ENCODE results near the gene CASQ1. TPM values are rescaled to one million over a fixed set of nuclear protein-coding genes. Genes with fewer than 3 reads are reported as not detected.

CASQ1 gene
- total and polyA plus RNA-seq, 2 of the 13 experiments (the other 11 are each of a cell fraction or from before 2014, with no cell fraction given): 0.09 to 0.20 TPM

DNA sequence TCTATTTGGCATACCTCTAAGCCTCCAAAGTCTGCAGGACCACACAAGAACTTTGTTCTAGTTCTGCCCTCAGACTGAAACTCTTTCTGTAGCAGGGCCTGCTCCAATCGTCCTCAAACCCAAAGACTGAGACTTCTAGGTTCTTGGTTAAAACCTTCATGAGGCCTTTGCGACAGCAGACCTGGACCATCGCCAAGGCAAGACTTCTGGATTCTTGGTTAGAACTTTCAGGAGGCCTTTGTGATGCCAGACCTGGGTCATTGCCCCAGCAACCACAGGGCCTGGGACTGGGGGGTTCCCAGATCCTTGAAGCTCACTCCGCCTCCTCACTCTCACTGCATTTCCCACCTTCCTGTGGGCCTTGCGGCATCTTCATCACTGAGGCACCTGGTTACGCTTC is 39.1 kb upstream of the CASQ1 start, which contains the start of gene ATP1A4:
TSS of gene ATP1A4 (plus strand) at position 301 of the 400 bp plus-strand sequence. CDS start 438 bp downstream, outside the sequence.
- Histone ChIP-seq H4K20me1 (ENCODE audit: insufficient read depth, low read length) (no peaks in the 10 kb centered on the region), H2AFZ (ENCODE audit: low read length) (no peak within 1 kb of the TSS), H3K9me3 (ENCODE audit: low read length) (no peaks in the 10 kb centered on the region), H3K27me3 (ENCODE audit: control insufficient read depth in 1 of 2, insufficient read depth in 2 of 2, low read length in 2 of 2) (no peaks in the 10 kb centered on the region), H3K9ac (ENCODE audit: insufficient read depth, low read depth, low read length) (no peak within 1 kb of the TSS), H3K4me2 (ENCODE audit: low read depth, low read length) (no peak within 1 kb of the TSS), H3K4me3 (replicated peaks in 1 of 3; ENCODE audit: insufficient read depth in 1 of 3, low read depth in 2 of 3, low read length in 3 of 3) (no peak within 1 kb of the TSS), H3K27ac (ENCODE audit: extremely low read length, insufficient read depth, low read length) (no peak within 1 kb of the TSS), H3K36me3 (replicated peaks in 1 of 2; ENCODE audit: control insufficient read depth in 1 of 2, insufficient read depth in 2 of 2, low read length in 2 of 2) (no peaks in the 10 kb centered on the region), H3K79me2 (ENCODE audit: insufficient read depth, low read length) (no peaks in the 10 kb centered on the region), H3K4me1 (ENCODE audit: insufficient read depth, low read length) (peaks cover 37% of the 10 kb centered on the region)
- 74% methylated on average over 4 of the region's 6 CpGs for WGBS (ENCODE audit: low lambda C conversion rate)
- ATAC-seq (no peak), DNase-seq (ENCODE audit: low spot score) (no peak), FAIRE-seq (no peak)
- no TSS peak for BruUV-seq (replicated peaks)
- ChIA-PET CTCF (ENCODE audit: low intra/inter-chr PET ratio, low total read pairs) (no interaction called here), POLR2A (no interaction called here)
- in situ Hi-C loops (cut with HindIII; ENCODE audit: extremely low pct_ligation_motif_present, low pct_unique_long_range_greater_than_20kb): no loop called here
- intact Hi-C loops (cut with micrococcal nuclease; ENCODE audit: unreplicated experiment): no loop called here
- TF ChIP-seq, protein P1, sequence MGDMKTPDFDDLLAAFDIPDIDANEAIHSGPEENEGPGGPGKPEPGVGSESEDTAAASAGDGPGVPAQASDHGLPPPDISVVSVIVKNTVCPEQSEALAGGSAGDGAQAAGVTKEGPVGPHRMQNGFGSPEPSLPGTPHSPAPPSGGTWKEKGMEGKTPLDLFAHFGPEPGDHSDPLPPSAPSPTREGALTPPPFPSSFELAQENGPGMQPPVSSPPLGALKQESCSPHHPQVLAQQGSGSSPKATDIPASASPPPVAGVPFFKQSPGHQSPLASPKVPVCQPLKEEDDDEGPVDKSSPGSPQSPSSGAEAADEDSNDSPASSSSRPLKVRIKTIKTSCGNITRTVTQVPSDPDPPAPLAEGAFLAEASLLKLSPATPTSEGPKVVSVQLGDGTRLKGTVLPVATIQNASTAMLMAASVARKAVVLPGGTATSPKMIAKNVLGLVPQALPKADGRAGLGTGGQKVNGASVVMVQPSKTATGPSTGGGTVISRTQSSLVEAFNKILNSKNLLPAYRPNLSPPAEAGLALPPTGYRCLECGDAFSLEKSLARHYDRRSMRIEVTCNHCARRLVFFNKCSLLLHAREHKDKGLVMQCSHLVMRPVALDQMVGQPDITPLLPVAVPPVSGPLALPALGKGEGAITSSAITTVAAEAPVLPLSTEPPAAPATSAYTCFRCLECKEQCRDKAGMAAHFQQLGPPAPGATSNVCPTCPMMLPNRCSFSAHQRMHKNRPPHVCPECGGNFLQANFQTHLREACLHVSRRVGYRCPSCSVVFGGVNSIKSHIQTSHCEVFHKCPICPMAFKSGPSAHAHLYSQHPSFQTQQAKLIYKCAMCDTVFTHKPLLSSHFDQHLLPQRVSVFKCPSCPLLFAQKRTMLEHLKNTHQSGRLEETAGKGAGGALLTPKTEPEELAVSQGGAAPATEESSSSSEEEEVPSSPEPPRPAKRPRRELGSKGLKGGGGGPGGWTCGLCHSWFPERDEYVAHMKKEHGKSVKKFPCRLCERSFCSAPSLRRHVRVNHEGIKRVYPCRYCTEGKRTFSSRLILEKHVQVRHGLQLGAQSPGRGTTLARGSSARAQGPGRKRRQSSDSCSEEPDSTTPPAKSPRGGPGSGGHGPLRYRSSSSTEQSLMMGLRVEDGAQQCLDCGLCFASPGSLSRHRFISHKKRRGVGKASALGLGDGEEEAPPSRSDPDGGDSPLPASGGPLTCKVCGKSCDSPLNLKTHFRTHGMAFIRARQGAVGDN (CRISPR knock-in tag; IDR thresholded peaks at IDR 0.05): no peak
- TF ChIP-seq, protein P2, sequence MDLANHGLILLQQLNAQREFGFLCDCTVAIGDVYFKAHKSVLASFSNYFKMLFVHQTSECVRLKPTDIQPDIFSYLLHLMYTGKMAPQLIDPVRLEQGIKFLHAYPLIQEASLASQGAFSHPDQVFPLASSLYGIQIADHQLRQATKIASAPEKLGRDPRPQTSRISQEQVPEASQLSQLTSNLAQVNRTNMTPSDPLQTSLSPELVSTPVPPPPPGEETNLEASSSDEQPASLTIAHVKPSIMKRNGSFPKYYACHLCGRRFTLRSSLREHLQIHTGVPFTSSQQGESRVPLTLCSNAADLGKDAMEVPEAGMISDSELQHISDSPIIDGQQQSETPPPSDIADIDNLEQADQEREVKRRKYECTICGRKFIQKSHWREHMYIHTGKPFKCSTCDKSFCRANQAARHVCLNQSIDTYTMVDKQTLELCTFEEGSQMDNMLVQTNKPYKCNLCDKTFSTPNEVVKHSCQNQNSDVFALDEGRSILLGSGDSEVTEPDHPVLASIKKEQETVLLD (CRISPR knock-in tag; IDR thresholded peaks at IDR 0.05; ENCODE audit: low read depth): no peak
- no peak for TF ChIP-seq ZNF883 (CRISPR knock-in tag; IDR thresholded peaks at IDR 0.05; ENCODE audit: not compliant biosample characterization)
- no peak for TF ChIP-seq ZKSCAN8 (CRISPR knock-in tag; IDR thresholded peaks at IDR 0.05; ENCODE audit: borderline replicate concordance)
- TF ChIP-seq NONO (IDR thresholded peaks at IDR 0.05): no peak
- TF ChIP-seq NONO (CRISPR knock-in tag; conservative IDR thresholded peaks at IDR 0.05): no peak

Data from HepG2 (cell line).